ENCODE data around the gene INS.

INS gene

GRCh38 chr11:2192435-2192834 lies 31.4 kb upstream of the INS start:
- H3K27ac ChIP-seq: no peak overlapping the region
- no peaks in the 10 kb centered on the region for H4K20me1 ChIP-seq (ENCODE audit: insufficient read depth)
- no peaks in the 10 kb centered on the region for H3K79me2 ChIP-seq (ENCODE audit: insufficient read depth, low read depth)
- TF ChIP-seq CTCF (conservative IDR thresholded peaks at IDR 0.05; ENCODE audit: low read depth, low read length): no peak
- no peak overlapping the region for H3K9ac ChIP-seq
- peaks cover 70% of the 10 kb centered on the region for H3K27me3 ChIP-seq (ENCODE audit: insufficient read depth, low read depth)
- H3K4me1 ChIP-seq (ENCODE audit: low read depth, poor library complexity, severe bottlenecking): no peaks in the 10 kb centered on the region
- no peak overlapping the region for H3K4me3 ChIP-seq (IDR thresholded peaks at IDR 0.05; ENCODE audit: insufficient read depth, low read depth, low read length)
- no peak overlapping the region for H2AFZ ChIP-seq (ENCODE audit: low read depth)
- H3K4me2 ChIP-seq: no peak overlapping the region
- H3K36me3 ChIP-seq (ENCODE audit: insufficient read depth): no peaks in the 10 kb centered on the region

GRCh38 chr11:2191883-2192282 lies 30.9 kb upstream of the INS start:
- no peak for TF ChIP-seq CTCF (conservative IDR thresholded peaks at IDR 0.05; ENCODE audit: low read depth, low read length)
- Histone ChIP-seq H3K36me3 (ENCODE audit: insufficient read depth) (no peaks in the 10 kb centered on the region), H4K20me1 (ENCODE audit: insufficient read depth) (no peaks in the 10 kb centered on the region), H3K4me1 (ENCODE audit: low read depth, poor library complexity, severe bottlenecking) (no peaks in the 10 kb centered on the region), H3K27ac (no peak overlapping the region), H3K4me3 (IDR thresholded peaks at IDR 0.05; ENCODE audit: insufficient read depth, low read depth, low read length) (no peak overlapping the region), H2AFZ (ENCODE audit: low read depth) (no peak overlapping the region), H3K79me2 (ENCODE audit: insufficient read depth, low read depth) (no peaks in the 10 kb centered on the region), H3K9ac (no peak overlapping the region), H3K27me3 (ENCODE audit: insufficient read depth, low read depth) (peaks cover 68% of the 10 kb centered on the region), H3K4me2 (no peak overlapping the region)

GRCh38 chr11:2190657-2191471 lies 29.9 kb upstream of the INS start:
- Histone ChIP-seq H4K20me1 (ENCODE audit: insufficient read depth) (no peaks in the 10 kb centered on the region), H3K4me1 (ENCODE audit: low read depth, poor library complexity, severe bottlenecking) (no peaks in the 10 kb centered on the region), H3K4me2 (no peak overlapping the region), H3K27ac (no peak overlapping the region), H3K9ac (no peak overlapping the region), H3K4me3 (IDR thresholded peaks at IDR 0.05; ENCODE audit: insufficient read depth, low read depth, low read length) (no peak overlapping the region), H3K36me3 (ENCODE audit: insufficient read depth) (no peaks in the 10 kb centered on the region), H3K79me2 (ENCODE audit: insufficient read depth, low read depth) (no peaks in the 10 kb centered on the region), H2AFZ (ENCODE audit: low read depth) (no peak overlapping the region; the same call in 1 of the 2 replicates), H3K27me3 (ENCODE audit: insufficient read depth, low read depth) (peaks cover 67% of the 10 kb centered on the region)
- TF ChIP-seq CTCF (conservative IDR thresholded peaks at IDR 0.05; ENCODE audit: low read depth, low read length): no peak

- Histone ChIP-seq H3K27ac (no peak overlapping the region), H2AFZ (ENCODE audit: low read depth) (no peak overlapping the region), H3K9ac (no peak overlapping the region), H3K79me2 (ENCODE audit: insufficient read depth, low read depth) (no peaks in the 10 kb centered on the region), H3K27me3 (ENCODE audit: insufficient read depth, low read depth) (peaks cover 69% of the 10 kb centered on the region), H3K4me1 (ENCODE audit: low read depth, poor library complexity, severe bottlenecking) (no peaks in the 10 kb centered on the region), H3K4me2 (no peak overlapping the region), H4K20me1 (ENCODE audit: insufficient read depth) (no peaks in the 10 kb centered on the region), H3K4me3 (IDR thresholded peaks at IDR 0.05; ENCODE audit: insufficient read depth, low read depth, low read length) (no peak overlapping the region), H3K36me3 (ENCODE audit: insufficient read depth) (no peaks in the 10 kb centered on the region)
- TF ChIP-seq CTCF (conservative IDR thresholded peaks at IDR 0.05; ENCODE audit: low read depth, low read length): no peak
Observed at GRCh38 chr11:2189938-2190656, 29.1 kb upstream of the INS start.

Measured in KMS-11 (cell line).